ENCODE results near the gene MIF4GD.
A peak's percentile ranks its signal among the peaks of the same experiment; 100 is the strongest.
"Not testable (repeated sequence)": the region's sequence is repeated elsewhere in the genome, so short reads cannot be mapped to it uniquely, and the experiment has no call there.

MIF4GD gene, protein sequence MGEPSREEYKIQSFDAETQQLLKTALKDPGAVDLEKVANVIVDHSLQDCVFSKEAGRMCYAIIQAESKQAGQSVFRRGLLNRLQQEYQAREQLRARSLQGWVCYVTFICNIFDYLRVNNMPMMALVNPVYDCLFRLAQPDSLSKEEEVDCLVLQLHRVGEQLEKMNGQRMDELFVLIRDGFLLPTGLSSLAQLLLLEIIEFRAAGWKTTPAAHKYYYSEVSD

DNA sequence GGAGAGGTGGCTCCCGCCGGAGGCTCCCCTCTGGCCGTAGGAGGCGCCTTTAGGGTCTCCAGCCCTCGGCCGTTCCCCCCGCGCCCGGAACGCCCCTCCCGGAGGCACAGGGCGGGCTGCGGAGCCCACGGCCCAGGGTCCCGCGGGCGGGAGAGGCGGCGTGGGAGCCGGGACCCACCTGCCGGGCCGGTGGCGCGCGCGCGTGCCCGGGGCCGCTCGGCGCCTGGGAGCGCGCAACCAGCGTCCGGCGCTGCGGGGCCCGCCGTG lies at the start of gene MIF4GD:
TSS of gene MIF4GD (minus strand) at position 266 of the 267 bp plus-strand sequence. CDS start 1,036 bp downstream, outside the sequence.
- no peak for DNase-seq (ENCODE audit: low spot score)

DNA sequence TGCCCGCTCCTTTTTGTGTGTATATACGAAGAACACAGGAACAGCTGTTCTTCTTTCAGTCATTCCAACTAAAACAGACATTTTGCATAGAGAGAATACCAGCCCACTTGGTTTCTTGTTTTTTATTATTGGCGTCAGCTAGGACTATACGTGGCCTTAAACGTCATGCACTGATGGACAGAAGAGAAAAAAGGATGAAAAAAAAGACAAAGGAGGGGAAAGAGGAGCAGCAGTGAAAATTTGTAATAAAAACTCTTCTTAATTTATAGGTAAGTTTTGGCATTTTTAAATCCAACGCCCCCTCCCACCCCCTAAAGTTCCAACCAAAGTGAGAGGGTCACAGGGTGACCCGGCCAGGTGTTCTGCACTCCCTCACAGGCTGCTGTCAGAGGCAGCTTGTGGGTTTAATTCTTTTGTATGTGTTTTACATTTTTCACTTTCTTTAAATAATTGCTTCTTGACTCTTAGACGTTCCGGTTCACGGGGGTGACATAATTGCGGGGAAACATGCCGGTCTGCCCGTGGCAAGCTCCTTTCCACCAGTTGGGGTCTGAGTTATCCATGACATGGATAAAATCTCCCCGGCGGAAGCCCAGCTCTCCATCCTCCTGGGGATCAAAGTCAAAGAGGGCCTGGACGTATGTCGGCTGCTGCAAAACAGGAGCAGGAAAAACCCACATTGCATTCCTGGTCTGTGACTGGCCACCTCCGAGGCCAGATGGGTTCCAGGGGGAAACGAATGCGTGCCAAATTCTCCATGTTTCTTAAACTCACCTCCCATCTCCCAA lies 49.1 kb upstream of the MIF4GD start:
- no peak for DNase-seq (ENCODE audit: low spot score)

DNA sequence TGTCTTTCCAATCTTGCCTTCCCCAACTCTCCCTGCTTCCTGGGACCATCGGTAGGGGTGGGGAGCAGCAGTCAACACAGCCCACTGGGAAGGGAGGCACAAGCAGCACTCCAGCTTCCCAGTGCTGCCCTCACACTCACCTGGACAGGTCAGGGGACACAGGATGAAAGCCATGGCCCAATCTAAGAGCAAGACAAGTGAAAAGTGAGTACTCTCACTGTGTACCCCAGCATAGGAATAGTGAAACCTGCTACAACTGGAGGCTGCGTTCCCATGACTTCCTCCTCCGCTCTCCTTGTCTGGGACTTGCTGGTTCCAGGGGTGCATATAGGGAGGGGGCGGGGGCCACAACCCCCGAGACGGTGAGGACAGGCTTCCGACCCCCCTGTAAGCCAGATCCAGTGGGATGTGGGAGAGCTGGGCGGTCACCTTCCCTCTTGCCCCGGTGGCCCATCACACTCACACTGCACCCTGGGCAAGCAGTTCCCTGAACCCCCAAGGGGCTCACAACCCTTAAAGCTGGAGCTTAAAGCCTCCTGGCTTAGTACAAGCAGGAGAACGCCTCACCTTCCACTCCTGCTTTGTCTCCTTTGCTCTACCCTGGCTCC lies 47.7 kb upstream of the MIF4GD start:
- DNase-seq (ENCODE audit: low spot score), result no peak

DNA sequence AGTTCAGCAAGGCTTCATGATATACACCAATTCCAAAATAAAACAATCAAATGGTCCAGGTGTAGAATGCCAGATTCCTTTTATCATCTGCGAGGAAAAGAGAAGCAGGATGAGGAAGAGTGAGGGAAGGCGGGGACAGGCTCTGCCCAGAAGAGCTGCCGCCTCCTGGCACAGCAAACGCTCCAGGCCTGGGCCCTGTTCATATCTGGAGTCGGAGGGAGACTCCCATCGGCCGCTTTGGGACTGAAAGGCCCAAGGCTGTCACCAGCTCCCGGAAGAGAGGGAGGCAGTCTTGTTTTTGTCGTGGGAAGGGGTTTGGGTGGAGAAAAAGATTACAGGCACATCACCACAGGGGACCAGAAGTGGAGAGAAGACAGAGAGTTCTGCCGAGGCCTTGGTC lies 47.2 kb upstream of the MIF4GD start:
- DNase-seq (ENCODE audit: low spot score), result no peak

DNA sequence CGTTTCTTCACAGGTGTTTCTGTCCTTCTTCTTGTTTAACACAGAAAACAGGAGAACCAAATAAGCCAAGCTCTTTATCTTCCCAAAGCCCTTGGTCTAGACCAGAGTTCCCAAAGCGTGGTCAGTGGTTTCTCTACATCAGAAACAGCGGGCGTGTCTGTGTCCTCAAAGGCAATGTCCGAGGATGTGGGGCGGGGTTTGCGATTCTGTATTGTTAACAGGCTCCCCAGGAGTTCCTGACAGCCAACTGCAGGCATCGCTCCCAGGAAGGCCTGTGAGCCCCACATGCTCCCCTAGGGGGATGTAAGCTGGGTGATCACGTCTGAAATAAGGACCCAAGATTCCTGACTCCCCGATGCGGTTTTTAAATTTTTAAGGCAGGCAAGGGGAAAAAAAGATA lies 46.6 kb upstream of the MIF4GD start:
- peak; percentile 32 for DNase-seq (ENCODE audit: low spot score)

DNA sequence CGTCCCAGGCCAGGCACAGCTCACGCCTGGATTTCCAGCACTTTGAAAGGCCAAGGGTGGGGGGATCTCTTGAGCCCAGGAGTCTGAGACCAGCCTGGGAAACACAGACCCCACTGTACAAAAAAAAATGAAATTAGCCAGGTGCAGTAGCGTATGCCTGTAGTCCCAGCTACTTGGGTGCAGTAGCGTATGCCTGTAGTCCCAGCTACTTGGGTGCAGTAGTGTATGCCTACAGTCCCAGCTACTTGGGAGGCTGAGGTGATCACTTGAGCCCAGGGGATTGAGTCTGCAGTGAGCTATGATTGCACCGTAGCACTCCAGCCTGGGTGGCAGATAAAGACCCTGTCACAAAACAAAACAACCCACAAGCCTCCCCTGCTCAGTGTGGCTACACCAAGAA lies 45.2 kb upstream of the MIF4GD start:
- no peak for DNase-seq (ENCODE audit: low spot score)

DNA sequence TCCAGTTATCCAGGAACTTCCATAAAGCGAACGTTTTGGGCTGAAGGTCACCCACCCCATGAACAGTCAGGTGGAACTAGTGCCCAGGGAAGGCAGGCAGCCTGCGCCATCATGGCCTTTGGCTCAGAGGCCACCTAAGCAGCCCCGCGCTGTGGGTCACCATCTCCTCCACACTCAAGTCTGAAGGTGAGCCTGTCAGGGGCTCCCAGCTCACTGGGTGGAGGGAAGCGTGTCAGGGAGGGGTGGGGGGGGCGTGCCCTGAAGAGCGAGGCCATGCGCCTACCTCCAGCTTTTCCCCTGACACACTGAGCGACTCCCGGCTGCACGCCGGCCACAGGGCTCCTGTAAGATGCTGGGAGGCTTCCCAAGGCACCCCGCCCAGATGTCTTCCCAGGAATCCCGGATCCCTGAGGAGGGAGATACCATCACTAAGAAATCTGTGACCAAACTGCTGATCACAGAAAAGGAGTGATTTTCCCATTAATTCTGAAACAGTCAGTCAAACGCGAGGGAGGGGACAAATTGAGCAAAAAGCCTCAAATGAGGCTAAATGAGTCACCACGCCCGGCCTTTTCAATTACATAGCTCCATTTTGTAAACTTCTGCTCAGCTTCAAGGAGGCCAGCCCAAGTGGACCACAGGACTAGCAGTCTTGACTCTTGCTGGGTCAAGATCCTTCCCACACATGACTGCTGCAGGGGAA lies 44.7 kb upstream of the MIF4GD start:
- DNase-seq (ENCODE audit: low spot score), result no peak

DNA sequence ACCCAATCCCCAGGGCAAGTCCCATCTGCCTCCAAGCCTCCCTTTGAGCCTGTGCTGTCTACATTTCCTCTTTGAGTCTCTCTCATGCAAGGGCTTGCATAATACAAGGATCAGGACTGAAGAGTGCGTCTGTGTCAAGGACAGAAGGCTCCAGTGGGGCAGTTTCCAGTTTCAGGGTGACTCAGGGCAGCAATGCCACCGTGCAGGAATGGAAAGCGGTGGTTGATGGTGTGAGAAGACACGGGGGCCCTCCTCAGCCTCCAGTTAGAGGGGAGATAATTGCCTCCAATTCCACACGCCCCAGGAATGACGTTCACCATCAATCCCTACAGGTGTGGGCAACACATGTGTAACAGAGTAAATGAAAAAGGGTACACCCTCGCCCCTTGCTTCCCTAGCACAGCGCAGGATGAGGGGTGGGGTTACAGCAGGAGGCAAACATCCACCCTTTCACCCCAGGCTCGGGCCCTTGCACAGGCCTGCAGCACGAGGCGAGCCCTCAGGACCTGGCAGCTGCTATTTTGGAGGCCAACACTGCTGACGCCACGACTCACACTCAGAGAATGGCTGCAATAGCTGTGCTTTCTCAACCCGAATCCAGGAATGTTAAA lies 43.0 kb upstream of the MIF4GD start:
- DNase-seq (ENCODE audit: low spot score), result peak; percentile 80

DNA sequence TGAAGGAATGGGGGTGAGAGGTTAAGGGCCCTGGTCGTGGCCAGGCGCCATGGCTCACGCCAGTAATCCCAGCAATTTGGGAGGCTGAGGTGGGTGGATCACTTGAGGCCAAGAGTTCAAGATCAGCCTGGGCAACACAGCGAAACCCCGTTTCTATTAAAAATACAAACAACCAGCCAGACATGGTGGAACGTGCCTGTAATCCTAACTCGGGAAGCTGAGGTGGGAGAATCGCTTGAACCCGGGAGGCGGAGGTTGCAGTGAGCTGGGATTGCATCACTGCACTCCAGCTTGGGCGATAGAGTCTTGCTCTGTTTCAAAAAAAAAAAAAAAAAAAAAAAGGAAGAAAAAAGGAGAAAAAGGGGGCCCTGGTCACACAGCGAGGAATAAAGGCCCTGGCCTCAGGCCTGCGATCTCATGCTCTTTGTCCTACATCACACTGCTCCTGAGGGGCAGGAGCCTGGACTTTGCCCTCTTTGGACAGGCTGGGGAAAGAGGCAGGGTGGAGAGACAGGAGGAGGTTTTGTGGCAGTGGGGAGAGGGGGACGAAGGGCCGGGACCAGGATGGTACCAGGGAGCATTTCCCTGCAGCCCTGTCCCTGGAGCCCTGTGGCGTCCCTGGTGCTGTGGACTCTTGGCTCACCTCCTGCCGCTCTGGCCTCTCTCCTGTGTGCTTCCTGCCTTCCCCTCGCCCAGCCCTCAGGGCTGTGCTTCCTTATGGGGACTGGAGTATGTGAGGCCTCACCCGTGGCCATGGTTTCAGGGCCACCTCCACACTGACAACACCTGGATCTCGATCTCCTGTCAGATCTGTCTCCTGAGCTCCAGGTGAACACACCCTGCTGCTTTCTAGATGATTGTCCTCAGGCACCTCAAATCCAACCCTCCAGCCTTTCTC lies 38.0 kb upstream of the MIF4GD start:
- DNase-seq (ENCODE audit: low spot score), result no peak

DNA sequence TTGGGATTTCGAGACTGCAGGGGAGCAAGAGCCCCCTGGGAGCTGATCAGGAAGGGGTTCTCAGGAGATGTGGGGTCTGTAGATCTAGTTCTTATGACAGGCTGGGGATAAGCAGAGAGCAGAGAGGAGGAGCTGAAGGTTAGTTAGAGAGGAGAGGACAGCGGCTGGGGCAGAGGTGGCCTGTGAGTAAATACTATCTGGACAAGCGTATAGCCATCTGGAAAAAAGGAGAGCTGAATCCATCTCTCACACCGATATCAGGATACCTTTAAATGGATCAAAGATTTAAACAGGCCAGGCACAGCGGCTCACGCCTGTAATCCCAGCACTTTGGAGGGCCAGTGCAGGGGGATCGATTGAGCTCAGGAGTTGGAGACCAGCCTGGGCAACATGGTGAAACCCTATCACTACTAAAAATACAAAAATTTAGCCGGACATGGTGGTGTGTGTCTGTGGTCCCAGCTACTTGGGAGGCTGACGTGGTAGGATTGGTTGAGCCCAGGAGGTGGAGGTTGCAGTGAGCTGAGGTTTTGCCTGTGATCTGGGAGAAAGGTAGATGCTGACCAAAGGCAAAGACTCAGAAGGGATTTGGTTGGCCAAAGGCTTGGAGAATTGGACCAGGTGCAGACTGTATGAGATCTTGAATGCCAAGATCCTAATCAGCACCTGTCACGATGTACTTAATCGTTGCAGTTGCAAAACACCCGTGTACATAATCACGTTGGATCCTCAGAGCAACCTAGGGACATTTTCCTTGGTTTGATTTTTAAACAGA lies 37.1 kb upstream of the MIF4GD start:
- no peak for DNase-seq (ENCODE audit: low spot score)

DNA sequence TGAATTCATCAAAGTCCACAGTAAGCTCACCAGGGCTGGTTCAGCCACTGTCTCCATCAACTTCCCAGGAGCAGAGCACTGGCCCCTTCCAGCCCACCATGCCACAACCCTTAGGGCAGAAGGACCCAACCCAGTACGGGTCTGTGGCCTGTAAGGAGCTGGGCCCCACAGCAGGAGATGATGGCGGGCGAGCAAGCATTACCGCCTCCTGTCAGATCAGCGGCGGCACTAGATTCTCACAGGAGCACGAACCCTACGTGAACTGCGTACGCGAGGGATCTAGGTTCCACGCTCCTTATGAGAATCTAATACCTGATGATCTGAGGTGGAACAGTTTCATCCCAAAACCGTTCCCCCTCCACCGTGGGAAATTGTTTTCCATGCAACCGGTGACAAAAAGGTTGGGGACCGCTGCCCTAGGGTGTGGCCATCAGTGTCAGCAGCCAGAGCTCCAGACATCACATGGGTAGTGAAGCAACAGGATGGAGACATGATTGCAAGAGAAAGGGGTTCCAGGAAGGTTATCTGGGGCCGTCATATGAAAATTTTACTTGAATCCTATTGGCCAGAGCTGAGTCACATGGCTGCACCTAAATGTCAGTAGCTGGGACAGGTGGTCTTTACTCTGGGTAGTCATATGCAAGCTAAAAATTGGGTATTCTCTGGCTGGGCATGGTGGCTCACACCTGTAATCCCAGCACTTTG lies 30.6 kb upstream of the MIF4GD start:
- no peak for DNase-seq (ENCODE audit: low spot score)

DNA sequence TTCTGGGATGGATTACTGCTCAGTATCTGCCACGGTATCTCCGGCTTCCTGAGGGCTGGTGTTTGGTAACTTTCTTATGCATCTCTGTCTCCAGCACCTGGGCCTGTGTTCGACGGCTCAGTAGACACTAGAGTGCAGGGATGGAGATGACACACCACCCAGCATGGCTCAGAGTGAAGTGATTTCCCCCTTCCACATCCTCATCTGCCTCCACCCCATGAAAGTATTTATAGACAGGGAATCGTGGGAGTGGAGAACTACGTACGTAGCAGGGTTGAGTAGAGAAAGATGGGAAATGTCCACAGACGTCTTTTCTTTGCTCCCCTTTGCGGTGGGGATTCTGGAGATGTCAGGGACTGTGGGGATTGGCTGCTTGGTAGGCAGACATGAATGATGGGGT lies 30.0 kb upstream of the MIF4GD start:
- DNase-seq (ENCODE audit: low spot score), result no peak

DNA sequence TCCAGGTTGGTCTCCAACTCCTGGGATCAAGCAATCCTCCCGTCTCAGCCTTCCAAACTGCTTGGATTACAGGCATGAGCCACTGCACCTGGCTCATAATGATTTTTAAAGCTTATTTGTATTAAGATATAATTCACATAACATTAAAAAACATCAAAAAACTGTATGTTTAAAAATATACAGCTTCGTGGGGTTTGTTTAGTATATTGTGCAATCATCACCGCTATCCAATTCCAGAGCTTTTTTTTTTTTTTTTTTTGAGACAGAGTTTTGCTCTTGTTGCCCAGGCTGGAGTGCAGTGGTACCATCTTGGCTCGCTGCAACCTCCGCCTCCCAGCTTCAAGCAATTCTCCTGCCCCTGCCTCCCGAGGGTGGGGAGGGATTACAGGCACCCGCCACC lies 29.2 kb upstream of the MIF4GD start:
- DNase-seq (ENCODE audit: low spot score), result no peak

DNA sequence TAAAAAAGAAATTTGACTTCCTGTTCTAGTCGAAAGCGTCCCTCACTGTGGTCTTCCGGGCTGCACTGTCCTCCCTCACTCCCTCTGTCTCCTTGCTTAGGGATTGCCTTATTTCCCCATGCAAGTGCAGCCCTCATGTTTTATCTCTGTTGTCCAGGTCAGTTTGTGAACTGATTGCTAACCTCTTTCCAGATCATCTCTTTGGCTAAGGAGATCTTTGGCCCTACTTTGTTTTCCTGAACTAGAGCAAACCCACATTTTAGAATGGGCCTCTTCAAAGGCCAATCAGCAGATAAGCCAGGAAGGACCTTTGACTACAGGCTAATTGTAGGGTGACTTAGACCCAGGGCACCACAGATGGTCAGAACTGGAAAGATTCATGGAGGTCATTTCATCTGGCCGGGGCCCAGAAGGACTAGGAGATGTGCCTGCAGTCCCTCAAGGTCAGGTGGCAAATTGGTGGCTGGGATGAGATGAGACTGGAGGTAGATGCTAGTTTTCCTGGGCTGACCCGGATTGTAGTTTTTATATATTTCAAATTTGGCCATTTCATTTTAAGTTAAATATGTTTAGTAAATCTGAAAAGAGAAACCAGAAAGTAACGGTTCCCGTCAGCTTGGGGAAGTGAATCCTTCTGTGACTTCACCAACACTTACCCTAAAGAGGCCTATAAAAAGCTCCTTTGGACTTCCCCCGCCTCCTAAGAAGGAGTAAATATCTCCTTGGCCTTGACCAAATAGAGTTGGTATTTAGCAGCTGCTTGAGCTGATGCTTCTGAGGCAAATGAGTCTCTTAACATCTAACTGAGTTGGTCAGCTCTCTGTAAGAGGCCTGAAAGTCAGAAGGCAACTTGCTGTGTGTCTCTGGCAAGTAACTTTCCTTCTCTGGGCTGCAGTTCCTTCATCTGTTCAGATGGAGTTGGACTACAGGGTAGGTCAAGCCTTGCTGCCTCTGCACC lies 24.4 kb upstream of the MIF4GD start:
- peak; percentile 79 for DNase-seq (ENCODE audit: low spot score)

DNA sequence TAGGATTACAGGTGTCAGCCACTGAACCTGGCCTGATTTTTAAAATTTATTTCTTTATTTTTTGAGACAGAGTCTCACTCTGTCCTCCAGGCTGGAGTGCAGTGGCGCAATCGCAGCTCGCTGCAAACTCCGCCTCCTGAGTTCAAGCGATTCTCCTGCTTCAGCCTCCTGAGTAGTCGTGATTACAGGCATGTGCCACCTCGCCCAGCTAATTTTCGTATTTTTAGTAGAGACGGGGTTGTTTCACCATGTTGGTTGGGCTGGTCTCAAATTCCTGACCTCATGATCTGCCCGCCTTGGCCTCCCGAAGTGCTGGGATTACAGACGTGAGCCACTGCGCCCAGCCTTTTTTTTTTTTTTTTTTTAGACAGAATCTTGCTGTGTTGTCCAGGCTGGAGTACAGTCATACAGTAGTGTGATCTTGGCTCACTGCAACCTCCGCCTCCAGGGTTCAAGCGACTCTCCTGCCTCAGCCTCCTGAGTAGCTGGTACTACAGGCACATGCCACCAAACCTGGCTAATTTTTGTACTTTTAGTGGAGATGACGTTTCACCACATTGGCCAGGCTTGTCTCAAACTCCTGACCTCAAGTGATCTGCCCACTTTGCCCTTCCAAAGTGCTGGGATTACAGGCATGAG lies 21.9 kb upstream of the MIF4GD start:
- not testable (repeated sequence) for DNase-seq (ENCODE audit: low spot score)

DNA sequence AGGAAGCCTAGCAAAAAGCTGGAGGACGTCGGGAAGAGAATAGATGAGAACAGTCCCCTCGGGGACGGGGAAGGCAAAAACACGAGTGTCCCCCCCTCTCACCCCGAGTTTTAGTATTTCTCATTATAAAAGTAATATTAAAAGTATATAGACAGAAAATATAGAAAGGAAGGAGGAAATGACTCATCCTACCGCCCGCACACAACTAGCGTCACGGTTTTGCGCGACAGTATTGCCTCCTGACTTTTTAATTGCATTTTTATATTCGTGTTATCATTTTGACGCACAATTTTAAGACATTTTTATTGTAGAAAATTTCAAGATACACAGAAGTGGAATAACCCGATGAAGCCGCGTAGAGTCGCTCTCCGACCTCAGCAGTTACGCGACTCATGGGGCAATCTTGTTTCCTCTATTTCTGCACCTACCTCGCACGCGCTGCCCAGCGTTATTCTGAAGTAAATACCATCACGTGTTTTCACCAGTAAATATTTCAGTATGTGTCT lies 18.9 kb upstream of the MIF4GD start:
- DNase-seq (ENCODE audit: low spot score), result peak; percentile 86

DNA sequence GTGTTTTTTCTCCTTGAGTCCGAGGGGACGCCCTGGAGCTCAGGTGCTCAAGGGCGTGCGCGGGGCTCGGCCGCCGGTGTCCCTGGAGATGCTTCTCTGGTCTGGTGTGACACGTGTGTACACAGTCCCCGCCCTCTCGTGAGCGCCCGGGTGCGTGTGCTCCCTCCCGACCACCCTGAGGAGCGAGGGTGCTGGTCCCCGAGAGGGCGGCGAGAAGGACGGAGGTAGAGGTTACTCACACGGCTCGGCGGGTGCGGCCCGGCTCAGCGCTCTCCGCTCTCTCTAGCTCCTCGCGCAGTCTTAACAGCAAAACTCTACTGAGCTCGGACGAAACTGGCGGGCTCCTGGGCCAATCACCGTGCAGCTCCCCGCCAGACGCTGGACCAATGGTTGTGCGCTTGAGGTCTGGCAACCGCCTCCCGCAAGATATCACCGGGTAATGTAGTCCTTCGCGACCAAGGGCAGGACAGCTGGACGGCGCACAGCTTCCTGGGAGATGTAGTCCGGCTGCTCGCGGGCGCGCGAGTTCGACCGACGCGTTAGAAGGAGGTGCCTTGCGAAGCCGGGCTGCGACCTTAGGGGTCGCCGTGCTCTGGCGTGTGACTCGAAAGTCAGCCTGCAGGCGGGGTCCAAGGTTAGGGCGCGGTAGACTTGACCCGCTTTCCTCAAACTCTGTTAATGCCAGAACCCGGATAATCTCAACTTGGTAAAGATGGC lies 18.2 kb upstream of the MIF4GD start, which contains the start of gene SLC25A19:
TSS of gene SLC25A19 (minus strand) at position 319 of the 717 bp plus-strand sequence. CDS start 2,669 bp downstream, outside the sequence.
- peak; percentile 98 for DNase-seq (ENCODE audit: low spot score)

Measured in pons (tissue), 1 donor.